IMR-90 (cell line): Measurements from ENCODE around the gene METTL15. TPM values are rescaled to one million over a fixed set of nuclear protein-coding genes. Genes with fewer than 3 reads are reported as not detected.

ENCODE experiments used
- ATAC-seq: fragments of 200-7000 bp; cut with Tn5 transposase; 2 replicates; pipeline ENCODE4 v1.9.1; 2020; ENCODE audit warnings: low read depth, mild to moderate bottlenecking, moderate library complexity
- BruUV-seq: library from RNA; stranded (reverse); fragments of 400-500 nt; replicated peaks from 2 replicates; lab custom pipeline; 2021; lab: Mats Ljungman, UMichigan
- CTCF ChIA-PET: fragments of 300-600 bp; formaldehyde crosslinking; extraction: SDS; loops from one replicate; lab custom pipeline; 2021; ENCODE audit warnings: antibody characterized with exemption; lab: Yijun Ruan, JAX
- POLR2A ChIA-PET: fragments of 300-600 bp; sonication (Branson Sonifier 250); formaldehyde crosslinking; loops from one replicate; lab custom pipeline; 2022; ENCODE audit warnings: antibody characterized with exemption; ENCODE audit not compliant: unreplicated experiment; lab: Charles Lee
- DNase-seq: peaks from one replicate; pipeline ENCODE4 v3.0.0; 2013
- H2AFZ ChIP-seq: replicated peaks from 2 replicates; pipeline ENCODE3; 2013; ENCODE audit warnings: low read length, mild to moderate bottlenecking; ENCODE audit not compliant: poor library complexity
- H2AK5ac ChIP-seq: 2 replicates; pipeline ENCODE4 v1.6.1; 2013; ENCODE audit warnings: low read depth, low read length, inconsistent platforms
- H2AK9ac ChIP-seq: replicated peaks from 2 replicates; pipeline ENCODE3; 2013; ENCODE audit warnings: mild to moderate bottlenecking, low read depth, low read length, moderate library complexity; ENCODE audit not compliant: poor library complexity
- H2BK120ac ChIP-seq: 2 replicates; pipeline ENCODE4 v1.6.1; 2013; ENCODE audit warnings: low read depth, low read length, inconsistent platforms
- H2BK15ac ChIP-seq: 3 replicates; pipeline ENCODE4 v1.6.1; 2013; ENCODE audit warnings: low read depth, low read length, inconsistent platforms
- H2BK20ac ChIP-seq: 2 replicates; pipeline ENCODE4 v1.6.1; 2013; ENCODE audit warnings: low read depth, mild to moderate bottlenecking, inconsistent platforms, low read length, moderate library complexity
- H2BK5ac ChIP-seq: 2 replicates; pipeline ENCODE4 v1.6.1; 2013; ENCODE audit warnings: mild to moderate bottlenecking, low read depth, low read length, inconsistent platforms; ENCODE audit not compliant: poor library complexity, severe bottlenecking
- H3K14ac ChIP-seq: replicated peaks from 2 replicates; pipeline ENCODE4 v1.6.1; 2013; ENCODE audit warnings: low read depth, low read length, inconsistent platforms
- H3K18ac ChIP-seq: 2 replicates; pipeline ENCODE4 v1.6.1; 2013; ENCODE audit warnings: low read depth, low read length, control low read depth
- H3K23ac ChIP-seq: 2 replicates; pipeline ENCODE4 v1.6.1; 2013; ENCODE audit warnings: low read depth, low read length, inconsistent platforms
- H3K27ac ChIP-seq: 2 replicates; pipeline ENCODE4 v1.5.1; 2013; ENCODE audit warnings: mild to moderate bottlenecking, control low read depth, low read length; ENCODE audit not compliant: insufficient read depth
- H3K27me3 ChIP-seq: 2 replicates; pipeline ENCODE4 v1.6.1; 2013; ENCODE audit warnings: low read length; ENCODE audit not compliant: control insufficient read depth, insufficient read depth
- H3K36me3 ChIP-seq: 2 replicates; pipeline ENCODE4 v1.6.1; 2013; ENCODE audit warnings: low read length, mixed read lengths; ENCODE audit not compliant: control insufficient read depth, insufficient read depth
- H3K4ac ChIP-seq: 2 replicates; pipeline ENCODE4 v1.6.1; 2013; ENCODE audit warnings: low read depth, low read length, inconsistent platforms
- H3K4me1 ChIP-seq: 2 replicates; pipeline ENCODE4 v1.6.1; 2013; ENCODE audit warnings: low read length, mixed read lengths; ENCODE audit not compliant: control insufficient read depth, insufficient read depth
- H3K4me2 ChIP-seq: 2 replicates; pipeline ENCODE4 v1.6.1; 2013; ENCODE audit warnings: low read depth, mild to moderate bottlenecking, control low read depth, low read length, moderate library complexity
- H3K4me3 ChIP-seq: 2 replicates; pipeline ENCODE4 v1.5.1; 2013; ENCODE audit warnings: low read depth, mild to moderate bottlenecking, control low read depth, low read length, moderate library complexity; ENCODE audit not compliant: insufficient read depth
- H3K56ac ChIP-seq: 2 replicates; pipeline ENCODE4 v1.6.1; 2013; ENCODE audit warnings: low read length, inconsistent platforms; ENCODE audit not compliant: insufficient read depth; ENCODE audit errors: extremely low read depth
- H3K79me1 ChIP-seq, 2 experiments: 2 replicates each; pipeline ENCODE4 v1.6.1; 2013; ENCODE audit warnings: low read length in 2 of 2, inconsistent platforms in 1 of 2, low read depth in 1 of 2
- H3K9ac ChIP-seq: 2 replicates; pipeline ENCODE4 v1.6.1; 2013; ENCODE audit warnings: low read depth, low read length, control low read depth
- H3K9me1 ChIP-seq: 2 replicates; pipeline ENCODE4 v1.6.1; 2013; ENCODE audit warnings: low read length, inconsistent platforms; ENCODE audit not compliant: insufficient read depth
- H3K9me3 ChIP-seq: 2 replicates; pipeline ENCODE4 v1.6.1; 2013; ENCODE audit warnings: low read length; ENCODE audit not compliant: control insufficient read depth, insufficient read depth
- H4K20me1 ChIP-seq: 2 replicates; pipeline ENCODE4 v1.6.1; 2013; ENCODE audit warnings: low read length, inconsistent platforms; ENCODE audit not compliant: insufficient read depth
- H4K5ac ChIP-seq: 2 replicates; pipeline ENCODE4 v1.6.1; 2013; ENCODE audit warnings: mild to moderate bottlenecking, low read depth, low read length, control low read depth
- H4K8ac ChIP-seq, 2 experiments: 2 replicates each; pipeline ENCODE4 v1.6.1; 2013; ENCODE audit warnings: low read depth in 2 of 2, low read length in 2 of 2, control low read depth in 1 of 2, inconsistent platforms in 1 of 2
- H4K91ac ChIP-seq: 2 replicates; pipeline ENCODE4 v1.6.1; 2013; ENCODE audit warnings: low read depth, low read length, inconsistent platforms; ENCODE audit not compliant: insufficient read depth
- CHD1 ChIP-seq: IDR thresholded peaks from 2 replicates; pipeline ENCODE4 v1.6.1; 2012; ENCODE audit warnings: low read depth, low read length, improper control_type of control experiment
- FOS ChIP-seq: fragments of 150-350 bp; IDR thresholded peaks from 2 replicates; pipeline ENCODE4 v1.6.1; 2016; ENCODE audit warnings: low read depth, low read length
- MAFK ChIP-seq: IDR thresholded peaks from 2 replicates; pipeline ENCODE4 v1.6.1; 2012; ENCODE audit warnings: low read depth, low read length, improper control_type of control experiment
- MAZ ChIP-seq: IDR thresholded peaks from 2 replicates; pipeline ENCODE4 v1.6.1; 2012; ENCODE audit warnings: low read depth, mild to moderate bottlenecking, low read length, improper control_type of control experiment, moderate library complexity, borderline replicate concordance
- MXI1 ChIP-seq: IDR thresholded peaks from 2 replicates; pipeline ENCODE4 v1.6.1; 2012; ENCODE audit warnings: low read depth, mild to moderate bottlenecking, low read length, moderate library complexity, borderline replicate concordance
- NFE2L2 ChIP-seq: fragments of 150-350 bp; IDR thresholded peaks from 2 replicates; pipeline ENCODE4 v1.6.1; 2016; ENCODE audit warnings: low read depth, mild to moderate bottlenecking, low read length
- POLR2A ChIP-seq: IDR thresholded peaks from 2 replicates; pipeline ENCODE4 v1.6.1; 2012; ENCODE audit warnings: mild to moderate bottlenecking, low read depth, low read length
- RAD21 ChIP-seq: IDR thresholded peaks from 2 replicates; pipeline ENCODE4 v1.6.1; 2012; ENCODE audit warnings: low read length, improper control_type of control experiment
- RCOR1 ChIP-seq: IDR thresholded peaks from 2 replicates; pipeline ENCODE4 v1.6.1; 2012; ENCODE audit warnings: mild to moderate bottlenecking, low read length, improper control_type of control experiment; ENCODE audit not compliant: insufficient replicate concordance
- SMC3 ChIP-seq: fragments of 150-350 bp; IDR thresholded peaks from 2 replicates; pipeline ENCODE4 v1.6.1; 2016; ENCODE audit warnings: low read depth, mild to moderate bottlenecking, antibody characterized with exemption, low read length, moderate library complexity
- WGBS, 2 experiments: methylation state at CpG; one replicate each; pipeline versions ENCODE4 v1.1.5 to v1.1.7; 2013; ENCODE audit warnings: missing lambda C conversion rate in 2 of 2; ENCODE audit not compliant: insufficient read length in 1 of 2; ENCODE audit errors: extremely low coverage in 2 of 2; 5-methylcytosine and 5-hydroxymethylcytosine counted together
- dilution Hi-C: fragments of 300-500 bp; cut with HindIII; formaldehyde crosslinking; loops from one replicate; pipeline ENCODE4 v1.14.3; 2018; ENCODE audit warnings: low sequenced_read_pairs; ENCODE audit not compliant: unreplicated experiment
- in situ Hi-C: fragments of 300-500 bp; cut with MboI; formaldehyde crosslinking; loops from 3 replicates; pipeline ENCODE4 v1.14.3; 2019; ENCODE audit warnings: low sequenced_read_pairs, inconsistent platforms, mixed read lengths
- intact Hi-C: fragments of 100-400 bp; cut with micrococcal nuclease; formaldehyde crosslinking; loops from 2 replicates; pipeline ENCODE4 v1.10.0; 2022
- polyA plus RNA-seq, 3 experiments: library from polyadenylated mRNA; depleted of rRNA; stranded (reverse); fragments of >200 nt; gene quantifications; 2 replicates each; pipeline ENCODE4 v1.2.3, GENCODE V29; 2012; ENCODE audit warnings: low replicate concordance in 1 of 3
- total RNA-seq: library from RNA; depleted of rRNA; stranded (reverse); fragments of >200 nt; gene quantifications from 2 replicates; pipeline ENCODE4 v1.2.3, GENCODE V29; 2012
- TF ChIP-seq, protein P1 (sequence below): fragments of 150-350 bp; IDR thresholded peaks from 2 replicates; pipeline ENCODE4 v1.6.1; 2016; ENCODE audit warnings: low read depth, mild to moderate bottlenecking, low read length, moderate library complexity, borderline replicate concordance
- TF ChIP-seq, protein P2 (sequence below): conservative IDR thresholded peaks from 2 replicates; pipeline ENCODE4 v1.5.1; 2012; ENCODE audit warnings: mild to moderate bottlenecking, low read depth, low read length, improper control_type of control experiment

METTL15 gene
- total and polyA plus RNA-seq, 2 of the 4 experiments (the other 2 are of a cell fraction): 6.5 to 30.5 TPM

DNA sequence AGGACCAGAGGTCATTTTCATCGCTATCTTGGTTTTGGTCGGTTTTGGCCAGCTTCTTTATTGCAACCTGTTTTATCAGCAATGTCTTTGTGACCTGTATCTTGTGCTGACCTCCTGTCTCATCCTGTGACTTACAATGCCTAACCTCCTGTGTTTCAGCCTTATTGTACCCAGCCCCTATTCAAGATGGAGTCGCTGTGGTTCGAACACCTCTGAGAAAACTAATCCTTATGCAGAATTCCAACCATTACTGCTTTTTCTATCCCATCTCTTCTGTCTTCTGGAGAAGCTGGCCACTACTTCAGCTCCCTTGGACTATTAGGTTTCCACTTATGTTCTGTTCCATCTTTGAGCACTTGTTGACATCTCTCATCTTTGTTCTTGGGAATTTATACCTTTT lies 62.6 kb downstream of the METTL15 start:
- H2BK120ac ChIP-seq: no peak overlapping the region
- intact Hi-C loops (loop anchor here (5.0 kb wide), 1 partner anchor 38 kb away; no protein-coding TSS in a partner anchor), dilution Hi-C loops (no loop called here), in situ Hi-C loops (no loop called here)
- H3K9ac ChIP-seq: no peak overlapping the region
- H2BK20ac ChIP-seq: no peak overlapping the region
- BruUV-seq: no TSS peak
- no peak overlapping the region for H3K4me2 ChIP-seq
- no peak overlapping the region; the same call in 1 of the 2 replicates for H3K23ac ChIP-seq
- H3K56ac ChIP-seq: no peak overlapping the region
- no peak overlapping the region for H3K27ac ChIP-seq
- no peak overlapping the region for H4K5ac ChIP-seq
- TF ChIP-seq FOS (no peak), MAZ (no peak), RAD21 (no peak), MAFK (no peak), MXI1 (no peak), RCOR1 (no peak), CHD1 (no peak), SMC3 (no peak), POLR2A (no peak), NFE2L2 (no peak)
- TF ChIP-seq, protein P1, sequence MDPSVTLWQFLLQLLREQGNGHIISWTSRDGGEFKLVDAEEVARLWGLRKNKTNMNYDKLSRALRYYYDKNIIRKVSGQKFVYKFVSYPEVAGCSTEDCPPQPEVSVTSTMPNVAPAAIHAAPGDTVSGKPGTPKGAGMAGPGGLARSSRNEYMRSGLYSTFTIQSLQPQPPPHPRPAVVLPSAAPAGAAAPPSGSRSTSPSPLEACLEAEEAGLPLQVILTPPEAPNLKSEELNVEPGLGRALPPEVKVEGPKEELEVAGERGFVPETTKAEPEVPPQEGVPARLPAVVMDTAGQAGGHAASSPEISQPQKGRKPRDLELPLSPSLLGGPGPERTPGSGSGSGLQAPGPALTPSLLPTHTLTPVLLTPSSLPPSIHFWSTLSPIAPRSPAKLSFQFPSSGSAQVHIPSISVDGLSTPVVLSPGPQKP: no peak
- TF ChIP-seq, protein P2, sequence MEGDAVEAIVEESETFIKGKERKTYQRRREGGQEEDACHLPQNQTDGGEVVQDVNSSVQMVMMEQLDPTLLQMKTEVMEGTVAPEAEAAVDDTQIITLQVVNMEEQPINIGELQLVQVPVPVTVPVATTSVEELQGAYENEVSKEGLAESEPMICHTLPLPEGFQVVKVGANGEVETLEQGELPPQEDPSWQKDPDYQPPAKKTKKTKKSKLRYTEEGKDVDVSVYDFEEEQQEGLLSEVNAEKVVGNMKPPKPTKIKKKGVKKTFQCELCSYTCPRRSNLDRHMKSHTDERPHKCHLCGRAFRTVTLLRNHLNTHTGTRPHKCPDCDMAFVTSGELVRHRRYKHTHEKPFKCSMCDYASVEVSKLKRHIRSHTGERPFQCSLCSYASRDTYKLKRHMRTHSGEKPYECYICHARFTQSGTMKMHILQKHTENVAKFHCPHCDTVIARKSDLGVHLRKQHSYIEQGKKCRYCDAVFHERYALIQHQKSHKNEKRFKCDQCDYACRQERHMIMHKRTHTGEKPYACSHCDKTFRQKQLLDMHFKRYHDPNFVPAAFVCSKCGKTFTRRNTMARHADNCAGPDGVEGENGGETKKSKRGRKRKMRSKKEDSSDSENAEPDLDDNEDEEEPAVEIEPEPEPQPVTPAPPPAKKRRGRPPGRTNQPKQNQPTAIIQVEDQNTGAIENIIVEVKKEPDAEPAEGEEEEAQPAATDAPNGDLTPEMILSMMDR: no peak
- no peaks in the 10 kb centered on the region for H3K9me1 ChIP-seq
- no peak overlapping the region for H2BK15ac ChIP-seq
- no peak overlapping the region for H4K91ac ChIP-seq
- ChIA-PET POLR2A (no interaction called here), CTCF (no interaction called here)
- no peak overlapping the region for H3K4me3 ChIP-seq
- no peak overlapping the region for H2AFZ ChIP-seq
- H2AK9ac ChIP-seq: no peak overlapping the region
- H4K20me1 ChIP-seq: no peaks in the 10 kb centered on the region
- peaks cover 6% of the 10 kb centered on the region; the same call in 1 of the 2 replicates for H3K9me3 ChIP-seq
- H3K18ac ChIP-seq: no peak overlapping the region; the same call in 1 of the 2 replicates
- H3K36me3 ChIP-seq: peaks cover 5% of the 10 kb centered on the region
- WGBS, 2 experiments: 90% methylated on average over 2 of the region's 4 CpGs; no CpG with 5 or more reads in 1 of the 2 experiments
- H3K4ac ChIP-seq: no peak overlapping the region
- no peak for ATAC-seq
- no peak overlapping the region for H4K8ac ChIP-seq
- H3K79me1 ChIP-seq: peaks cover 16 to 28% of the 10 kb centered on the region in 2 experiments
- no peak for DNase-seq
- H2BK5ac ChIP-seq: no peak overlapping the region
- no peak overlapping the region for H2AK5ac ChIP-seq
- H3K27me3 ChIP-seq: no peaks in the 10 kb centered on the region
- no peak overlapping the region for H3K14ac ChIP-seq
- peaks cover 6% of the 10 kb centered on the region for H3K4me1 ChIP-seq
